ENCODE measurements around the gene APOD.

The APOD gene

GRCh38 chr3:195531683-195532082 is 52.1 kb downstream of the APOD start:
- in situ Hi-C loops (cut with HindIII; ENCODE audit: low sequenced_read_pairs) = no loop called here

- in situ Hi-C loops (cut with HindIII; ENCODE audit: low sequenced_read_pairs) = no loop called here
Measured at GRCh38 chr3:195526492-195526891, 57.2 kb downstream of the APOD start.

- in situ Hi-C loops (cut with HindIII; ENCODE audit: low sequenced_read_pairs) = loop anchor here (25.0 kb wide), 1 partner anchor 212 kb away; no protein-coding TSS in a partner anchor
Measured at GRCh38 chr3:195524171-195524896, 59.4 kb downstream of the APOD start.

- in situ Hi-C loops (cut with HindIII; ENCODE audit: low sequenced_read_pairs) = loop anchor here (25.0 kb wide), 1 partner anchor 210 kb away; no protein-coding TSS in a partner anchor
Measured at GRCh38 chr3:195522254-195523023, 61.3 kb downstream of the APOD start.
